Measurements from ENCODE around the gene PTPN20. TPM values are rescaled to one million over a fixed set of nuclear protein-coding genes. Genes with fewer than 3 reads are reported as not detected.

PTPN20 gene
- total RNA-seq, 1 donor from 2014 or later, result not detected

- Mint-ChIP-seq H3K4me3 (no peak overlapping the region), H3K9me3 (no peaks in the 10 kb centered on the region), H3K4me1 (ENCODE audit: unreplicated experiment) (peaks cover 8% of the 10 kb centered on the region), H3K27ac (no peak overlapping the region), H3K27me3 (peaks cover 4% of the 10 kb centered on the region), H3K36me3 (no peaks in the 10 kb centered on the region)
- no peak for DNase-seq (ENCODE audit: extremely low spot score, unreplicated experiment)
- TF ChIP-seq, protein P1, sequence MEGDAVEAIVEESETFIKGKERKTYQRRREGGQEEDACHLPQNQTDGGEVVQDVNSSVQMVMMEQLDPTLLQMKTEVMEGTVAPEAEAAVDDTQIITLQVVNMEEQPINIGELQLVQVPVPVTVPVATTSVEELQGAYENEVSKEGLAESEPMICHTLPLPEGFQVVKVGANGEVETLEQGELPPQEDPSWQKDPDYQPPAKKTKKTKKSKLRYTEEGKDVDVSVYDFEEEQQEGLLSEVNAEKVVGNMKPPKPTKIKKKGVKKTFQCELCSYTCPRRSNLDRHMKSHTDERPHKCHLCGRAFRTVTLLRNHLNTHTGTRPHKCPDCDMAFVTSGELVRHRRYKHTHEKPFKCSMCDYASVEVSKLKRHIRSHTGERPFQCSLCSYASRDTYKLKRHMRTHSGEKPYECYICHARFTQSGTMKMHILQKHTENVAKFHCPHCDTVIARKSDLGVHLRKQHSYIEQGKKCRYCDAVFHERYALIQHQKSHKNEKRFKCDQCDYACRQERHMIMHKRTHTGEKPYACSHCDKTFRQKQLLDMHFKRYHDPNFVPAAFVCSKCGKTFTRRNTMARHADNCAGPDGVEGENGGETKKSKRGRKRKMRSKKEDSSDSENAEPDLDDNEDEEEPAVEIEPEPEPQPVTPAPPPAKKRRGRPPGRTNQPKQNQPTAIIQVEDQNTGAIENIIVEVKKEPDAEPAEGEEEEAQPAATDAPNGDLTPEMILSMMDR (conservative IDR thresholded peaks at IDR 0.05), result no peak
These were observed 114.0 kb downstream of the PTPN20 start for GRCh38 chr10:47025253-47025539.

DNA sequence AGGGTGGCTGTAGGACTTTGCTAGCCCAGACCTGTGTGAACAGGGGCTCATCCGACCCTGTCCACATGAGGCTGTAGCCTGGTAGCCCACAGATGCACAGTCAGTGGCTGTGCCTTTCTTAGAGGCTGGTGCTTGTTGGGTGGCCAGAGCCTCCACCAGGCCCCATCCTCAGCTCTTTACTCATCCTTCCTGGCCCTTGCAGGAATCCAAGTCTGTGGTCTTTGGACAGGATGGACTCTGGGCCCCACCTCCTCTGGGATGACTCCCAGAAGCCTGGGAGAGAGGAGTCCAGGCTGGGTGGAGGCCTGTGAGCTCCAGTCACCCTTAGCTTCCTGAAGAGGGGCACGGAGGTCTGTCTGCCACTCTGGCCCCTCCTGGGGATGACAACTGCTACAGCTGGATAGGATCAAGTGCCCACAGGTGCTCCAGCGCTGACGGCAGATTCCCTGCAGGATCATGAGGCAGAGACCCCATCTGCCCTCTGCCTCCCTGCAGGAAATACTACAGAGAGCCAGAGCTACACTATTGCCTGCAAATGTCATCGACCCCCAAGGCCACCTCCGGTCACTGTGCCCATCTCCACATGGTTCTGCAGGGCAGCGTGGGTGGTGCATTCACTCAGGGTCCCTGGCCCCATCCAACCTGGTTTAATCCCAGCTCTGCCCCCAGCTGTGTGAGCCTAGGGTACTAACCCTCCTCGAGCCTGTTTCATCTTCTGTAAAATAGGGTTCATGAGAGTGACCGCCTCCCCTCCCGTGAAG, 114.5 kb downstream of the PTPN20 start:
- no peak for DNase-seq (ENCODE audit: extremely low spot score, unreplicated experiment)
- H3K36me3 Mint-ChIP-seq, result no peaks in the 10 kb centered on the region

GRCh38 chr10:47026301-47027107, 115.3 kb downstream of the PTPN20 start:
- Mint-ChIP-seq H3K9me3 (no peaks in the 10 kb centered on the region), H3K4me3 (no peak overlapping the region), H3K36me3 (no peaks in the 10 kb centered on the region), H3K4me1 (ENCODE audit: unreplicated experiment) (peaks cover 19% of the 10 kb centered on the region), H3K27me3 (peaks cover 11% of the 10 kb centered on the region), H3K27ac (no peak overlapping the region)
- TF ChIP-seq, protein P1 (conservative IDR thresholded peaks at IDR 0.05), result no peak
- peak; percentile 60 for DNase-seq (ENCODE audit: extremely low spot score, unreplicated experiment)

More for the DNA sequence above, 114.5 kb downstream of the PTPN20 start:
- Mint-ChIP-seq H3K27ac (no peak overlapping the region), H3K4me3 (no peak overlapping the region), H3K9me3 (no peaks in the 10 kb centered on the region), H3K4me1 (ENCODE audit: unreplicated experiment) (peaks cover 13% of the 10 kb centered on the region), H3K27me3 (peaks cover 4% of the 10 kb centered on the region)
- TF ChIP-seq, protein P1 (conservative IDR thresholded peaks at IDR 0.05), result no peak

GRCh38 chr10:47027108-47027783, 116.0 kb downstream of the PTPN20 start:
- H3K36me3 Mint-ChIP-seq, result no peaks in the 10 kb centered on the region
- DNase-seq (ENCODE audit: extremely low spot score, unreplicated experiment), result peak; percentile 58

DNA sequence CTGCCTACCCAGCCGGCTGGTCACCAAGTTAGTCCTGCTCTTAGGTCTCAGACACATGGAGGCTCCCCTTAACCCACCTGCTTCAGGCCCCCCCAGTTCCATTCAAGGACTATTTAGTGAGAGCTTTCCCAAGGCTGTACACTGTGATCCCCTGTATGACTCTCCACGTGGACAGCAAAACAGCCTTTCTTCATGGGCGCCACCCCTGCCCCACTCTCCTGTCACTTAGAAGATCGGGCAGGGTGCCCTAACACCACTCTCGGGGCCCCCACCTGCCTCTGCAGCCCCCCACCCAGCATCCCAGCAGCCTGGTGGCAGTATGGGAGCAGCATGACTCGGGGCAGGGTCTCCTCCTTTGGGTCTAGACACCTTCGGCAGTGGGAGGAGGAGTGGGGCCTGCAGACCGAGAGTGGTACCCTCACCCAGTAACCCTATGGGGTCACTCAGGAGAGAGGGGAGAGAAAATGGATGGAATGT, 116.6 kb downstream of the PTPN20 start:
- Mint-ChIP-seq H3K27ac (no peak overlapping the region), H3K27me3 (peaks cover 11% of the 10 kb centered on the region), H3K4me3 (no peak overlapping the region), H3K36me3 (no peaks in the 10 kb centered on the region), H3K9me3 (no peaks in the 10 kb centered on the region), H3K4me1 (ENCODE audit: unreplicated experiment) (peaks cover 21% of the 10 kb centered on the region)
- TF ChIP-seq, protein P1 (conservative IDR thresholded peaks at IDR 0.05), result no peak
- DNase-seq (ENCODE audit: extremely low spot score, unreplicated experiment), result peak; percentile 56

More at GRCh38 chr10:47027108-47027783, 116.0 kb downstream of the PTPN20 start:
- Mint-ChIP-seq H3K27me3 (peaks cover 11% of the 10 kb centered on the region), H3K4me3 (no peak overlapping the region), H3K27ac (no peak overlapping the region), H3K4me1 (ENCODE audit: unreplicated experiment) (peaks cover 21% of the 10 kb centered on the region), H3K9me3 (no peaks in the 10 kb centered on the region)
- TF ChIP-seq, protein P1 (conservative IDR thresholded peaks at IDR 0.05), result no peak
